ENCODE measurements around the gene VASH2.

DNA sequence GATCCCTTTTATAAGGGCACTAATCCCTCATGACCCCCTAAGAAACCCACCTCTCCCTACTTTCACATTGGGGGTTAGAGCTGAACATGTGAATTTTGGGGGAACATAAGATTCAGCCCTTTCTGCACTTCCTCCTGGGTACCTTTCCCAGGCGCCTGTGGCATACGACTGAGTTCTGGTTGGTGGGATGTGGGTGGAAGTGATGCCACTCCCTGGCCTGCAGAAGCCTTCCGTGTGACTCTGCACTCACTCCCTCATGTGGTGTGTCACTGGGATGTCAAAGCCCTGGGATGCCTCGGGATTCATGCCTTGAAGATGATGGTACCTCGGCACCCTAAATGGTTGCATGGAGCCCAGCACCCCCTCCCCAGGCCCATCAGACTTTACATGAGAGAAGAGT is 28.3 kb upstream of the VASH2 start:
- TF ChIP-seq, protein P1, sequence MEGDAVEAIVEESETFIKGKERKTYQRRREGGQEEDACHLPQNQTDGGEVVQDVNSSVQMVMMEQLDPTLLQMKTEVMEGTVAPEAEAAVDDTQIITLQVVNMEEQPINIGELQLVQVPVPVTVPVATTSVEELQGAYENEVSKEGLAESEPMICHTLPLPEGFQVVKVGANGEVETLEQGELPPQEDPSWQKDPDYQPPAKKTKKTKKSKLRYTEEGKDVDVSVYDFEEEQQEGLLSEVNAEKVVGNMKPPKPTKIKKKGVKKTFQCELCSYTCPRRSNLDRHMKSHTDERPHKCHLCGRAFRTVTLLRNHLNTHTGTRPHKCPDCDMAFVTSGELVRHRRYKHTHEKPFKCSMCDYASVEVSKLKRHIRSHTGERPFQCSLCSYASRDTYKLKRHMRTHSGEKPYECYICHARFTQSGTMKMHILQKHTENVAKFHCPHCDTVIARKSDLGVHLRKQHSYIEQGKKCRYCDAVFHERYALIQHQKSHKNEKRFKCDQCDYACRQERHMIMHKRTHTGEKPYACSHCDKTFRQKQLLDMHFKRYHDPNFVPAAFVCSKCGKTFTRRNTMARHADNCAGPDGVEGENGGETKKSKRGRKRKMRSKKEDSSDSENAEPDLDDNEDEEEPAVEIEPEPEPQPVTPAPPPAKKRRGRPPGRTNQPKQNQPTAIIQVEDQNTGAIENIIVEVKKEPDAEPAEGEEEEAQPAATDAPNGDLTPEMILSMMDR (IDR thresholded peaks at IDR 0.05): no peak
- TF ChIP-seq POLR2A (IDR thresholded peaks at IDR 0.05): no peak

Measured in thyroid gland (tissue), 4 donors.